Panc1 (cell line): ENCODE results near the gene EHBP1.

Experiments used
- POLR2AphosphoS5 ChIP-seq: IDR thresholded peaks from 2 replicates; pipeline ENCODE4 v1.6.1; 2012; ENCODE audit warnings: mild to moderate bottlenecking, low read depth, low read length, moderate library complexity
- REST ChIP-seq, 2 experiments: IDR thresholded peaks; 2 replicates each; pipeline ENCODE4 v1.6.1; 2011 to 2012; ENCODE audit warnings: low read depth in 2 of 2, control low read depth in 1 of 2, low read length in 1 of 2, mild to moderate bottlenecking in 1 of 2, moderate library complexity in 1 of 2; ENCODE audit not compliant: insufficient read depth in 1 of 2
- SIN3A ChIP-seq: IDR thresholded peaks from 2 replicates; pipeline ENCODE4 v1.6.1; 2012; ENCODE audit warnings: low read depth, mild to moderate bottlenecking, low read length, moderate library complexity, borderline replicate concordance; ENCODE audit not compliant: insufficient read depth
- TF ChIP-seq, protein P1 (sequence below): fragments of 450-650 bp; IDR thresholded peaks from 2 replicates; pipeline ENCODE4 v1.5.1; 2017; ENCODE audit warnings: mild to moderate bottlenecking

DNA sequence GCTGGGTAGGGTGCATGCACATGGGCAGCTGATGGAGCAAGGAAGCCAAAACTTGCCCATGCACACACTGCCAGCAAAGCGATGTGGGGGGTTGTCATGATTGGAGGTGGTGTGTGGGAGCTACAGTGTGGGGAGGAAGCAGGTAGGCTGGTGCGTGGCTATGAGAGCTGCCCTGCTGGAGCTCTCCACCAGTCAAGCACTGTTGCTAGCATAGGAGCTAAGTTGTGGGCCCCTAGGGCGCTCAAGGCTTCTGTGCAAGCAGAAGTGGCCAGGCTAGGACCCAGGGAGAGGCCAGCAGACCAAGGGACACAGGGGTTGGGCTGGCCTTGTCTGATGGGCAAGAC is 20.2 kb downstream of the EHBP1 start:
- TF ChIP-seq, protein P1, sequence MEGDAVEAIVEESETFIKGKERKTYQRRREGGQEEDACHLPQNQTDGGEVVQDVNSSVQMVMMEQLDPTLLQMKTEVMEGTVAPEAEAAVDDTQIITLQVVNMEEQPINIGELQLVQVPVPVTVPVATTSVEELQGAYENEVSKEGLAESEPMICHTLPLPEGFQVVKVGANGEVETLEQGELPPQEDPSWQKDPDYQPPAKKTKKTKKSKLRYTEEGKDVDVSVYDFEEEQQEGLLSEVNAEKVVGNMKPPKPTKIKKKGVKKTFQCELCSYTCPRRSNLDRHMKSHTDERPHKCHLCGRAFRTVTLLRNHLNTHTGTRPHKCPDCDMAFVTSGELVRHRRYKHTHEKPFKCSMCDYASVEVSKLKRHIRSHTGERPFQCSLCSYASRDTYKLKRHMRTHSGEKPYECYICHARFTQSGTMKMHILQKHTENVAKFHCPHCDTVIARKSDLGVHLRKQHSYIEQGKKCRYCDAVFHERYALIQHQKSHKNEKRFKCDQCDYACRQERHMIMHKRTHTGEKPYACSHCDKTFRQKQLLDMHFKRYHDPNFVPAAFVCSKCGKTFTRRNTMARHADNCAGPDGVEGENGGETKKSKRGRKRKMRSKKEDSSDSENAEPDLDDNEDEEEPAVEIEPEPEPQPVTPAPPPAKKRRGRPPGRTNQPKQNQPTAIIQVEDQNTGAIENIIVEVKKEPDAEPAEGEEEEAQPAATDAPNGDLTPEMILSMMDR: no peak
- TF ChIP-seq REST (IDR thresholded peaks at IDR 0.05; ENCODE audit: insufficient read depth in 1 of 2, low read depth in 2 of 2, low read length in 1 of 2): no peak
- TF ChIP-seq SIN3A: no peak
- TF ChIP-seq POLR2AphosphoS5: no peak
